ENCODE measurements around the gene RNF8.
"Not testable (repeated sequence)": the region's sequence is repeated elsewhere in the genome, so short reads cannot be mapped to it uniquely, and the experiment has no call there.

Gene RNF8

DNA sequence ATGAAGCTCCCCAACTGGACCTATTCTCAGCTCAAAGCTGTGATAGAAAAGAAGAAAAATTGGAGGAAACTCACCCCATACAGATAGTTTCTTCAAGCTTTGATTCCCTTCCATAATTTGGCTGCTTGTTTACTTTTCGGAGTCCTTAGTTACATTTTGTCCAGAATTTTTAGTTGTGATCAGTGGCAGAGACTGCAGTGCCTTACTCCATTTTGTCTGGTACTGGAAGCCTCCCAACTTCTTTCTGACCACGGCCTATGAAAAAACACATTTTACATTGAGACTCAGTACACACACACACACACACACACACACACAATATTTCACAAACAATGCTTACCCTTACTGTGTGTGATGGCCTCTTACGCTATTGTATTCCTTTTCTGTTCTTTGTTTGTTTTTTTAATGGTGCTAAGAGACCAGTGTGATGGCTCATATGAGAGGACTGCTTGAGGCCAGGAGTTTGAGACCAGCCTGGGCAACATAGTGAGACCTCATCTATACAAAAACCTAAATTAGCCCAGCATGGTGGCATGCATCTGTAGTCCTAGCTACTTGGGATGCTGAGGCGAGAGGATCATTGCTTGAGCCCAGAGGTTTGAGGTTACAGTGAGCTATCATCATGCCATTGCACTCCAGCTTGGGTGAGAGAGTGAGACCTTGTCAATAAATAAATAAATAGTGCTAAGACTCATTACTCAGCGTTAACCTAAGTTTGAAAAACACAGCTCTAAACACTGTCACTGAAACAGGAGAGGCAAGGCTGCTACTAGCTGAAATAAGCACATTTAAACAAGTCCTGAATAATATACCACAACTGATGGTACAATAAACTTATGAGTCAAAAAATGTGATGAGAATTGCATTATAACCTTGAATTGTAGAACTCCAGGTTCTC, 13.8 kb upstream of the RNF8 start:
- DNase-seq (ENCODE audit: low read depth, low spot score), result no peak
- Histone ChIP-seq H3K36me3 (ENCODE audit: control insufficient read depth, insufficient read depth, low read length) (no peaks in the 10 kb centered on the region), H3K4me3 (ENCODE audit: low read length) (no peak overlapping the region), H3K27me3 (ENCODE audit: control insufficient read depth, insufficient read depth, low read length) (no peaks in the 10 kb centered on the region), H3K4me1 (ENCODE audit: control insufficient read depth, insufficient read depth, low read length) (no peaks in the 10 kb centered on the region), H3K27ac (ENCODE audit: low read length) (no peak overlapping the region), H3K9me3 (ENCODE audit: control insufficient read depth, insufficient read depth, low read length) (no peaks in the 10 kb centered on the region)
- no CpG with 5 or more reads among the region's 5 CpGs for WGBS (ENCODE audit: insufficient coverage, insufficient read length)

DNA sequence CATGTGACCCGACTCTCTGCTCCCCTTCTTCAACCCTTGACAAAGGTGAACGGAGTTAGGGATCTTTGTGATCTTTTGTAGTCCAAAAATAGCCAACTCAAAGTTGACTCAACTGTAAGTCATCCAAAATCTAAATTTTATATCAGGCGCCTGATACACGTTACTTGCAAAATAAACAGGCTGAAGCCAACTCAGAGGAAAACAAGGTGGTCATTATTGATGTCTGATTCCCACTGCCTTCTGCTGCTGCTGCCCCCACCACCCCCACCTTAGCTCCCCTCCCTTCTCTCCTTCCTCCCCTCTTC, 13.2 kb upstream of the RNF8 start:
- DNase-seq (ENCODE audit: low read depth, low spot score), result no peak
- no peaks in the 10 kb centered on the region for H3K27me3 ChIP-seq (ENCODE audit: control insufficient read depth, insufficient read depth, low read length)
- H3K9me3 ChIP-seq (ENCODE audit: control insufficient read depth, insufficient read depth, low read length), result no peaks in the 10 kb centered on the region
- H3K27ac ChIP-seq (ENCODE audit: low read length), result no peak overlapping the region
- no peak overlapping the region for H3K4me3 ChIP-seq (ENCODE audit: low read length)
- H3K4me1 ChIP-seq (ENCODE audit: control insufficient read depth, insufficient read depth, low read length), result no peaks in the 10 kb centered on the region
- H3K36me3 ChIP-seq (ENCODE audit: control insufficient read depth, insufficient read depth, low read length), result no peaks in the 10 kb centered on the region
- no CpG with 5 or more reads among the region's 4 CpGs for WGBS (ENCODE audit: insufficient coverage, insufficient read length)

DNA sequence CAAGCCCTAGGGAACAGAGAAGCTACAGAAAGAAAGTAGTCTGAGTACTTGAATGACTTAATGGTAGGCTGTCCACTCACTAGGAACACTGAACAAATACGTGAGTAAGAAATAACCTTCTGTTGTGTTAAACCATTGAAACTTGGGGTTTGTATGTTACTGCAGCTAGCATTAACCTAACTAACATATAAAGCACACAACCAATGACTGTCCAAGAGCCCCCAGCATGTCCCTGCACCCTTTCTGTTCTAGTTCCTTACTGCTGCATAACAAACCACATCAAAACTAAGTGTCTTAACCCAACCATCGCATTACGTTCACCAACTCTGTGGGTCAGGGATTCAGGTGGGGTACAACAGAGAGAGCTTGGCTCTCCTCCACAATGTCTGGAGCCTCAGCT, 10.5 kb upstream of the RNF8 start:
- no peaks in the 10 kb centered on the region for H3K9me3 ChIP-seq (ENCODE audit: control insufficient read depth, insufficient read depth, low read length)
- no CpG with 5 or more reads among the region's 3 CpGs for WGBS (ENCODE audit: insufficient coverage, insufficient read length)

DNA sequence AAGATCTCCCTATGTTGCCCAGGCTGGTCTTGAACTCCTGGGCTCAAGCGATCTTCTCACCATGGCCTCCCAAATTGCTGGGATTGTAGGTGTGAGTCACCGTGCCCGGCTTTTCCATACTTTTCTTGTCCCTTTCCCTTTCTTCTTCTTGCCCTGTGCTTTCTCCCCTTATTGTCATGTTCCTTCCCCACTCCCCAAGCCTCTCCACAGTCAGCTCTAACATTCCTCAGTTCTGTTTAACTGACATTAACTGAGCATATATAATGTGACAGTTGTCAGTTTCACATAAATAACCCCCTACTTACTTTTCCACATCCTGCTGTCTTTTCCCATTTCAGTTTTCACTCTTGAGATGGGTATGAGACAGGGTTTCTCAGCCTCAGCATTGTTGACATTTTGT, 9.5 kb upstream of the RNF8 start:
- no peaks in the 10 kb centered on the region for H3K27me3 ChIP-seq (ENCODE audit: control insufficient read depth, insufficient read depth, low read length)
- WGBS (ENCODE audit: insufficient coverage, insufficient read length), result no CpG with 5 or more reads among the region's 3 CpGs
- no peak for DNase-seq (ENCODE audit: low read depth, low spot score)

More for the DNA sequence above, 10.5 kb upstream of the RNF8 start:
- Histone ChIP-seq H3K4me1 (ENCODE audit: control insufficient read depth, insufficient read depth, low read length) (no peaks in the 10 kb centered on the region), H3K4me3 (ENCODE audit: low read length) (no peak overlapping the region), H3K27ac (ENCODE audit: low read length) (no peak overlapping the region), H3K27me3 (ENCODE audit: control insufficient read depth, insufficient read depth, low read length) (no peaks in the 10 kb centered on the region), H3K36me3 (ENCODE audit: control insufficient read depth, insufficient read depth, low read length) (no peaks in the 10 kb centered on the region)
- DNase-seq (ENCODE audit: low read depth, low spot score), result no peak

DNA sequence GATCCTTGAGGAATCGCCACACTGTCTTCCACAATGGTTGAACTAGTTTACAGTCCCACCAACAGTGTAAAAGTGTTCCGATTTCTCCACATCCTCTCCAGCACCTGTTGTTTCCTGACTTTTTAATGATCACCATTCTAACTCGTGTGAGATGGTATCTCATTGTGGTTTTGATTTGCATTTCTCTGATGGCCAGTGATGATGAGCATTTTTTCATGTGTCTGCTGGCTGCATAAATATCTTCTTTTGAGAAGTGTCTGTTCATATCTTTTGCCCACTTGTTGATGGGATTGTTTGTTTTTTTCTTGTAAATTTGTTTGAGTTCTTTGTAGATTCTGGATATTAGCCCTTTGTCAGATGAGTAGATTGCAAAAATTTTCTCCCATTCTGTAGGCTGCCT, 8.0 kb upstream of the RNF8 start:
- H3K27ac ChIP-seq (ENCODE audit: low read length); H3K4me1 ChIP-seq (ENCODE audit: control insufficient read depth, insufficient read depth, low read length); H3K27me3 ChIP-seq (ENCODE audit: control insufficient read depth, insufficient read depth, low read length); H3K4me3 ChIP-seq (ENCODE audit: low read length); H3K9me3 ChIP-seq (ENCODE audit: control insufficient read depth, insufficient read depth, low read length); H3K36me3 ChIP-seq (ENCODE audit: control insufficient read depth, insufficient read depth, low read length); DNase-seq (ENCODE audit: low read depth, low spot score): not testable (repeated sequence)
- no CpG with 5 or more reads among the region's 3 CpGs for WGBS (ENCODE audit: insufficient coverage, insufficient read length)

More for the DNA sequence above, 9.5 kb upstream of the RNF8 start:
- H3K4me1 ChIP-seq (ENCODE audit: control insufficient read depth, insufficient read depth, low read length), result no peaks in the 10 kb centered on the region
- no peaks in the 10 kb centered on the region for H3K36me3 ChIP-seq (ENCODE audit: control insufficient read depth, insufficient read depth, low read length)
- H3K9me3 ChIP-seq (ENCODE audit: control insufficient read depth, insufficient read depth, low read length), result no peaks in the 10 kb centered on the region
- H3K4me3 ChIP-seq (ENCODE audit: low read length), result no peak overlapping the region
- no peak overlapping the region for H3K27ac ChIP-seq (ENCODE audit: low read length)

DNA sequence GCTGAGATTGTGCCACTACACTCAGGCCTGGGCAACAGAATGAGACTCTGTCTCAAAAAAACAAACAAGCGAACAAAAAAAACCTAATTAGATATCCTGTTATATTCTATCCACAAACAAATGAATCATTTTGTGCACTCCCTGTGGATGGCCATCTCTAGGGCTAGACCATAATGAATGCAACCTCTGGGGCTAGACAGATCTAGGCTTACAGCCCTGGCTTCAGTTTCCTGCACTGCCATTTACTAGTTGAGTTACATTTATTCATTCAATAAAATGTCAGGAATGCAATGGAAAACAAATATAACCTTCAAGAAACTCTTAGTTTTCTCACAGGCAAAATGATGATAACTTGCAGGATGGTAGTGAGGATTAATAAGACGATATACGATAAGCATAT, 6.6 kb upstream of the RNF8 start:
- H3K4me3 ChIP-seq (ENCODE audit: low read length), result no peak overlapping the region
- no peaks in the 10 kb centered on the region for H3K9me3 ChIP-seq (ENCODE audit: control insufficient read depth, insufficient read depth, low read length)
- H3K36me3 ChIP-seq (ENCODE audit: control insufficient read depth, insufficient read depth, low read length), result no peaks in the 10 kb centered on the region
- H3K27ac ChIP-seq (ENCODE audit: low read length), result no peak overlapping the region
- no peak for DNase-seq (ENCODE audit: low read depth, low spot score)
- H3K27me3 ChIP-seq (ENCODE audit: control insufficient read depth, insufficient read depth, low read length), result no peaks in the 10 kb centered on the region
- no peaks in the 10 kb centered on the region for H3K4me1 ChIP-seq (ENCODE audit: control insufficient read depth, insufficient read depth, low read length)
- WGBS (ENCODE audit: insufficient coverage, insufficient read length), result no CpG with 5 or more reads among the region's 3 CpGs

DNA sequence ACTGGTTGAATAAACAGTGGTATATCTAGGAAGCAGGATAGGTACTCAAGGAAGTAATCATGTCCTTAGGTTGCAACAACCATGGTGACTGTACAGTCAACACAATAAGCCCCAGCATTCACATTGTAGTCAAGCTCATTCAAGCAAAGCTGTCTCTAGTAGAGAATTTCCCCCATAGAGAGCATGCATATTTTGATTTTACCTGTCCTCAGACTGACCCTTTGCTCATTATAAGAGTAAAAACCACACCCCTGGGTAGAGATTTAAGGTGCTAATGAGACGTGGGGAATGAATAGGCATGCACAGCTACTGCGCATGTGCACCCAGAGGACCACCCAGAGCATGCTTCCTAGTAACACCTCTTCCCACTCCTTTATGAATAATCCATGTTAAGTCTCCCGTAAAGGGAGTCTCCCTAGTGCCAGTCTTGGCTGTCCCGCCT, 6.1 kb upstream of the RNF8 start:
- no peaks in the 10 kb centered on the region for H3K27me3 ChIP-seq (ENCODE audit: control insufficient read depth, insufficient read depth, low read length)
- no peak overlapping the region for H3K27ac ChIP-seq (ENCODE audit: low read length)
- no peaks in the 10 kb centered on the region for H3K4me1 ChIP-seq (ENCODE audit: control insufficient read depth, insufficient read depth, low read length)
- H3K9me3 ChIP-seq (ENCODE audit: control insufficient read depth, insufficient read depth, low read length), result no peaks in the 10 kb centered on the region
- H3K4me3 ChIP-seq (ENCODE audit: low read length), result no peak overlapping the region
- H3K36me3 ChIP-seq (ENCODE audit: control insufficient read depth, insufficient read depth, low read length), result no peaks in the 10 kb centered on the region
- no CpG with 5 or more reads among the region's 4 CpGs for WGBS (ENCODE audit: insufficient coverage, insufficient read length)
- DNase-seq (ENCODE audit: low read depth, low spot score), result no peak

DNA sequence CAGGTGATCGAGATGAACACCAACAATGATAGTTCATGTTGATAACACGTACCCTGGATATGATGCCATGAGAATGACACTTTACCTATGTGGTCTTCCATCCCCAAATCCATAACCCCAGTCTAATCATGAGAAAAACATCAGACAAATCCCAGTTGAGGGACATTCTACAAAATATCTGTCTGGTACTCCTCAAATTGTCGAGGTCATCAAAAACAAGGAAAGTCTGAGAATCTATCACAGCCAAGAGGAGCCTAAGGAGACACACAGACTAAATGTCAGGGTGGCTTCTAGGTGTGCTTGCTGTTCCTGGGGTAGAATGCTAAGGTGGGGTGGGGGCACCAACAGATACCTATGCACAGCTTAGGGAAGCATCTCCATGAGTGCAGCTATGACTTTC, 2.8 kb upstream of the RNF8 start:
- WGBS (ENCODE audit: insufficient coverage, insufficient read length), result no CpG with 5 or more reads among the region's 3 CpGs

DNA sequence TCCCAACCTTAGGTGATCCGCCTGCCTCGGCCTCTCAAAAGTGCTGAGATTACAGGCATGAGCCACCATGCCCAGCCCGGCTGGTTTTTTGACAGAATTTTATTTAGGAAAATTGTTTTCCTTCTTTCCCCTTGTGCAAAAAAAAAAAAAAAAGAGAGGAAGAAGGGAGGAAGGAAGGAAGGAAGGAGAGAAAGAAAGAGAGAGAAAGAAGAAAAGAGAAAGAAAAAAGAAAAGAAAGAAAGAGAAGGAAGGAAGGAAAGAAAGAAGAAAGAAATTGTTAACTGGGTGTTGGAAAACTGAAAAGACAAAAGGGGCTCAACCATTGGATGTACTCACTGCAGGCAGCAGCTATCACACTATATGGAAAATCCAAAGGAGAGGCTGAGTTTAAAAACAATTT, 1.4 kb upstream of the RNF8 start:
- WGBS (ENCODE audit: insufficient coverage, insufficient read length), result no CpG with 5 or more reads among the region's 3 CpGs
- H3K9me3 ChIP-seq (ENCODE audit: control insufficient read depth, insufficient read depth, low read length), result no peaks in the 10 kb centered on the region
- H3K36me3 ChIP-seq (ENCODE audit: control insufficient read depth, insufficient read depth, low read length), result no peaks in the 10 kb centered on the region
- H3K4me3 ChIP-seq (ENCODE audit: low read length), result no peak overlapping the region
- no peaks in the 10 kb centered on the region for H3K27me3 ChIP-seq (ENCODE audit: control insufficient read depth, insufficient read depth, low read length)
- H3K4me1 ChIP-seq (ENCODE audit: control insufficient read depth, insufficient read depth, low read length), result no peaks in the 10 kb centered on the region
- DNase-seq (ENCODE audit: low read depth, low spot score), result no peak
- H3K27ac ChIP-seq (ENCODE audit: low read length), result no peak overlapping the region

More for the DNA sequence above, 2.8 kb upstream of the RNF8 start:
- Histone ChIP-seq H3K27me3 (ENCODE audit: control insufficient read depth, insufficient read depth, low read length) (no peaks in the 10 kb centered on the region), H3K27ac (ENCODE audit: low read length) (no peak overlapping the region), H3K4me3 (ENCODE audit: low read length) (no peak overlapping the region), H3K36me3 (ENCODE audit: control insufficient read depth, insufficient read depth, low read length) (no peaks in the 10 kb centered on the region), H3K9me3 (ENCODE audit: control insufficient read depth, insufficient read depth, low read length) (no peaks in the 10 kb centered on the region), H3K4me1 (ENCODE audit: control insufficient read depth, insufficient read depth, low read length) (no peaks in the 10 kb centered on the region)
- DNase-seq (ENCODE audit: low read depth, low spot score), result no peak

DNA sequence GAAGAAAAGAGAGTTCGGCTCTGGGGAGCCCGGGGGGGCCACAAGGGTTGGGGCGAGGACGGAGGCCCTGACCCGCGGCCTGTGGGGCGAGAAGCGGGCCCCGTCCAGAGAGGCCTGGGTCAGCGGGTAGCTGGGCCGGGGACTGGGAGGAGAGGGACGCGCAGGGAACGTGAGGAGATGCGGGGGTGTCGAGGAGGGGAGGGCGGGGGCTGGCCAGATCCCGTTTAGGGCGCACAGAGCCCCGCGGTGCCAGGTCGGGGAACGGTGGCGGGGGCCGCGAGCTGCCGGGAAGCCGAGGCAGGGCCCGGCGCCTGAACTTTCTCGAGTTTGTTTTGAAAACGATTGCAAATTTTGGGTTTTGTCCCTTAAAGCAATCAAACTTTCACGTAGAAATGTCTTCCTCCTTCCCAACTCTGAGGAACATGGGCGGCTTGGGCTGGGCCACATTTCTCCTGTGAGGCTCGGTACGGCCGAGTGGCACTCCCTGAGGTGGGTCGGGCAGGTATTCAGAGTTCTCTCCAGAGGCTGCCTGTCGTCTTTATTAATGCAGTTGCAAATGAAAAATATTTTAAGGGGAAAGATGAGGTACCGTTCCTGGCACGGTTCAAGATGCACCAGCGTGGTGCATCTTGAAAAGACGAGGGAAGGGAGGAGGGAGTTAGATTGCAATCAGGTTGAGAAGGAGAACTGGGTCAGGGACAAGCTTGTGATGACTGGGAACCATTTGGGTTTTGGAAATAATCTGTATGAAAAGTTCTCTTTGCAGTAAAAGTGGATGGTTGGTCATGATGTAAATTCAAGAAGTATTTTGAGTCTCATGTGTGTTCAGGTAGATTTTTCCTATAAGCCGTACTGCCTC, 972 bp downstream of the RNF8 start:
- Histone ChIP-seq H3K4me3 (ENCODE audit: low read length) (peak overlapping the region; percentile 96), H3K27me3 (ENCODE audit: control insufficient read depth, insufficient read depth, low read length) (no peaks in the 10 kb centered on the region), H3K27ac (ENCODE audit: low read length) (no peak overlapping the region), H3K36me3 (ENCODE audit: control insufficient read depth, insufficient read depth, low read length) (no peaks in the 10 kb centered on the region), H3K9me3 (ENCODE audit: control insufficient read depth, insufficient read depth, low read length) (no peaks in the 10 kb centered on the region), H3K4me1 (ENCODE audit: control insufficient read depth, insufficient read depth, low read length) (no peaks in the 10 kb centered on the region)
- WGBS (ENCODE audit: insufficient coverage, insufficient read length), result no CpG with 5 or more reads among the region's 44 CpGs
- no peak for DNase-seq (ENCODE audit: low read depth, low spot score)

All from iPS DF 6.9 (cell line).